Measurements from ENCODE around the gene OLFM4.

- TF ChIP-seq POLR2AphosphoS5 (IDR thresholded peaks at IDR 0.05; ENCODE audit: low read depth, low read length) (no peak), TAF1 (IDR thresholded peaks at IDR 0.05; ENCODE audit: borderline replicate concordance, insufficient read depth, low read length) (no peak), REST (IDR thresholded peaks at IDR 0.05; ENCODE audit: insufficient read depth in 1 of 2, low read depth in 2 of 2, low read length in 2 of 2) (no peak), SIN3A (IDR thresholded peaks at IDR 0.05; ENCODE audit: borderline replicate concordance, insufficient read depth, low read length) (no peak)
Observed at GRCh38 chr13:53048880-53049279, 20.3 kb downstream of the OLFM4 start.

Measured in PFSK-1 (cell line).